DMS79 (cell line): ENCODE measurements around the gene GPR32.
"Not testable (repeated sequence)": the region's sequence is repeated elsewhere in the genome, so short reads cannot be mapped to it uniquely, and the experiment has no call there.

ENCODE experiments used
- DNase-seq: peaks from one replicate; lab custom pipeline; 2025; lab: John Stamatoyannopoulos, UW

Gene GPR32

DNA sequence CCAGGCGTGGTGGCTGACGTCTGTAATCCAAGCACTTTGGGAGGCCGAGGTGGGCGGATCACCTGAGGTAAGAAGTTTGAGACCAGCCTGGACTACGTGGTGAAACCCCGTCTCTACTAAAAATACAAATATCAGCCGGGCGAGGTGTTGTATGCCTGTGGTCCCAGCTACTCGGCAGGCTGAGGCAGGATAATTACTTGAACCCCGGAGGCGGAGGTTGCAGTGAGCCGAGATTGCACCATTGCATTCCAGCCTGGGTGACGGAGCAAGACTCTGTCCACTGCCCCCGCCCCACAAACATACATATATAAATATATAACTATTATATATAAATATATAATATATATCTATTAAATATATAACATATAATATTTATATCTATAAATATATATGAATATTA, 23.1 kb upstream of the GPR32 start:
- not testable (repeated sequence) for DNase-seq

DNA sequence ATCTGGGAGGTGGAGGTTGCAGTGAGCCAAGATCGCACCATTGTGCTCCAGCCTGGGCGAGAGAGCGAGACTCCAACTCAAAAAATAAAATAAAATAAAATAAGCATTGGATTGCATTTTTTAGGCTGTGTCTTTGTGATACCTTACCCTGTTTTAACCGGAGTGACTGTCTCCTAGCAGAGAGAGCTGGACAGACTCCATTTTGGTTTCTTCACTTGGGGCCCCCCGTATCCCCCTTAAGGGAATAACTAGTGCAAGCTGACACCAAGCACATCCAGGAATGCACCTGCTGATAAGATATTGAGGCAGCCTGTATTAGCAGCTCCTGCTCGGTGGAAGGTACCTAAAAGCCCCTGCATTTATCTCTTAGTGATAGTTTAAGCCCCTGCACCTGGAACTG, 20.8 kb upstream of the GPR32 start:
- DNase-seq: no peak

GRCh38 chr19:50750010-50750409, 20.3 kb upstream of the GPR32 start:
- DNase-seq: no peak

- DNase-seq: no peak
Observed at GRCh38 chr19:50753879-50754278, 16.4 kb upstream of the GPR32 start.

DNA sequence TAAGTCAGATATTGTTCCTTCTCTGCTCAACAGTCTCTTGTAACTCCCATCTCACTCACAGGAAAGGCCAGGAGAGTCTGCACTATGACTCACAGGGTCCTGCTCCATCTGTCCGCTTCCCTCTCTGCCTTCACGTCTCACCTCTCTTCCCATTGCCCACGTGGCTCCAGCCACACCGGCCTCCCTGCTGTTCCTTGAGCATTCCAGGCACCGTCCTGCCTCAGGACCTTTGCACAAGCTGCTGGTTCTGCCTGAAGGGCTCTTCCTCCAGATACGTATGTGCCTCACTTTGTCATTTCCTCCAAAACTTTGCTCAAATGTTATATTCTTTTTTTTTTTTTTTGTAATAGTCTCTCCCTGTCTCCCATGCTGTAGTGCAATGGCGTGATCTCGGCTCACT, 14.0 kb upstream of the GPR32 start:
- not testable (repeated sequence) for DNase-seq

DNA sequence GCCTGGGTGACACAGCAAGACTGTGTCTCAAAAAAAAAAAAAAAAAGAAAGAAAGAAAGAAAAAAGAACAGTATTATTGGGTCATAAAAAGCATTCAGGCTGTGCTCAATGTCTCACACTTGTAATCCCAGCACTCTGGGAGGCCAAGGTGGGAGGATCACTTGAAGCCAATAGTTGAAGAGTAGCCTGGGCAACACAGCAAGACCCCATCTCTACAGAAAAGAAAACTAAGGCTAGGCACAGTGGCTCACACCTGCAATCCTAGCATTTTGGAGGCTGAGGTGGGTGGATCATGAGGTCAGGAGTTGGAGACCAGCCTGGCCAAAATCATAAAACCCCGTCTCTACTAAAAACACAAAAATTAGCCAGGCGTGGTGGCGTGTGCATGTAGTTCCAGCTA, 12.6 kb upstream of the GPR32 start:
- DNase-seq: not testable (repeated sequence)

DNA sequence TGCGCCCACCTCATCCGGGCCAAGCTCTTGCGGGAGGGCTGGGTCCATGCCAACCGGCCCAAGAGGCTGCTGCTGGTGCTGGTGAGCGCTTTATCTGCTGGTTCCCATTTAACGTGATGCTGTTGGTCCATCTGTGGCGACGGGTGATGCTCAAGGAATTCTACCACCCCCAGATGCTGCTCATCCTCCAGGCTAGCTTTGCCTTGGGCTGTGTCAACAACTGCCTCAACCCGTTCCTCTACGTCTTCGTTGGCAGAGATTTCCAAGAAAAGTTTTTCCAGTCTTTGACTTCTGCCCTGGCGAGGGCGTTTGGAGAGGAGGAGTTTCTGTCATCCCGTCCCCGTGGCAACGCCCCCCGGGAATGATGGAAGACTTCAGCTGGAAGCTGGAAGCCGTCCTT, 11.2 kb upstream of the GPR32 start:
- not testable (repeated sequence) for DNase-seq

DNA sequence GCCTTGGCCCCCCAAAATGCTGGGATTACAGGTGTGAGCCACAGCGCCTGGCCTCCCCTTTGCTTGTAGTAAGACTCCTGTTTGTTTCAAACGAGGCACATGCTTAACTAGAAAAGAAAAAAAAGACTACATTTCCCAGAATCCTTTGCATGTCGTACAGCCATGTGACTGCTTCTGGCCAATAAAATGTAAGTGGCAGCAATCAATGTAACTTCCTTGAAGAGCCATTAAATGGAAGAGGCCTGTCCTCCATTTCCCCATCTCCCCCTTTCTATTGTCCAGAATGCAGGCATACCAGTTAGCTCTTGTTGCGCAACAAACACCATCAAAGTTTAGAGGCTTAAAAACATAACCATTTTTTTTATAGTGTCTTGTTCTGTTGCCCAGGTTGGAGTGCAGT, 10.4 kb upstream of the GPR32 start:
- no peak for DNase-seq

- not testable (repeated sequence) for DNase-seq
Observed at GRCh38 chr19:50761501-50761900, 8.8 kb upstream of the GPR32 start.

- not testable (repeated sequence) for DNase-seq
Observed at GRCh38 chr19:50763521-50763920, 6.7 kb upstream of the GPR32 start.

DNA sequence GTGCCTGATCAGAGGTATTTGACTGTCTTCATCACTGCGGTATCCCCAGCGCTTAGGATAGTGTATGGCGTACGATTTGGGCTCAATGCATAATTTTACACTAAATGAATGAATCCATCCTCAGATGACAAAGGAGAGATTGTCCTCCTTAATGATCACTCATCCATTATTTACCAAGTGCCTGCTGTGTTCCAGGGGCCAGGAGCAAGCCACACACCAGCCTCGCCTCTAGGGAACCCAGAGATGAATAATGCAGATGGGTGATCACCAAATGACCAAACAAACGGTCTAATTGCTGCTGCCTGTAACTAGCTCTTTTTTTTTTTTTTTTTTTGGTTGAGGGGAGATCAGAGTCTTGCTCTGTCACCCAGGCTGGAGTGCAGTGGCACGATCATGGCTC, 5.9 kb upstream of the GPR32 start:
- DNase-seq: no peak

DNA sequence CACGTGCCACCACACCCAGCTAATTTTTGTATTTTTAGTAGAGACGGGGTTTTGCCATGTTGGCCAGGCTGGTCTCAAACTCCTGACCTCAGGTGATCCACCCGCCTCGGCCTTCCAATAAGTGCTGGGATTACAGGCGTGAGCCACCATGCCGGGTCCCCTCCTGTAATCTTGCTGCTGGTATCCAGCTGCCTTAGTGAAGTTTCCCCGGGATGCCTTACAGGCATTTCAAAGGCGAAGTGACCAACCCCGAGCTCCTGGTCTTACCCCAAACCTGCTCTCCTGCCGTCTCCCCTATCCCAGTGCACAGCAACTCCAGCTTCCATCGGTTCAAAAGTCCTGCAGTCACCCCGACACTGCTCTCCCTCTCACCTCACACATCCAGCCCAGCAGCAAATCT, 3.5 kb upstream of the GPR32 start:
- DNase-seq: not testable (repeated sequence)

- not testable (repeated sequence) for DNase-seq
Observed at GRCh38 chr19:50767263-50767662, 3.0 kb upstream of the GPR32 start.

GRCh38 chr19:50768277-50768676, 2.0 kb upstream of the GPR32 start:
- DNase-seq: no peak

DNA sequence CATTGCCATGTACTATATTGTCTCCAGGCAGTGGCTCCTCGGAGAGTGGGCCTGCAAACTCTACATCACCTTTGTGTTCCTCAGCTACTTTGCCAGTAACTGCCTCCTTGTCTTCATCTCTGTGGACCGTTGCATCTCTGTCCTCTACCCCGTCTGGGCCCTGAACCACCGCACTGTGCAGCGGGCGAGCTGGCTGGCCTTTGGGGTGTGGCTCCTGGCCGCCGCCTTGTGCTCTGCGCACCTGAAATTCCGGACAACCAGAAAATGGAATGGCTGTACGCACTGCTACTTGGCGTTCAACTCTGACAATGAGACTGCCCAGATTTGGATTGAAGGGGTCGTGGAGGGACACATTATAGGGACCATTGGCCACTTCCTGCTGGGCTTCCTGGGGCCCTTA, 624 bp downstream of the GPR32 start:
- DNase-seq: no peak

DNA sequence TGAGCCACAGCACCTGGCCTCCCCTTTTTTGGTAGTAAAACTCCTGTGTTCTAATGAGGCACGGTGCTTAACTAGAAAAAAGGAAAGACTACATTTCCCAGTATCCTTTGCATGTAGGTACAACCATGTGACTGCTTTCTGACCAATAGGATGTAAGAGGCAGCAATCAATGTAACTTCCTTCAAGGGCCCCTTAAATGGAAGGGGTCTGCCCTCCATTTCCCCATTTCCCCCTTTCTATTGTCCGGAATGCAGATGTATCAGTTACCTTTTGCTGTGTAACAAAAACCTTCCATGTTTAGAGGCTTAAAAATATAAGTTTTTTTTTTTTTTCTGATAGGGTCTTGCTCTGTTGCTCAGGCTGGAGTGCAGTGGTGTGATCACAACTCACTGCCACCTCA, 2.2 kb downstream of the GPR32 start:
- no peak for DNase-seq

- not testable (repeated sequence) for DNase-seq
Observed at GRCh38 chr19:50772912-50773311, 2.6 kb downstream of the GPR32 start.

DNA sequence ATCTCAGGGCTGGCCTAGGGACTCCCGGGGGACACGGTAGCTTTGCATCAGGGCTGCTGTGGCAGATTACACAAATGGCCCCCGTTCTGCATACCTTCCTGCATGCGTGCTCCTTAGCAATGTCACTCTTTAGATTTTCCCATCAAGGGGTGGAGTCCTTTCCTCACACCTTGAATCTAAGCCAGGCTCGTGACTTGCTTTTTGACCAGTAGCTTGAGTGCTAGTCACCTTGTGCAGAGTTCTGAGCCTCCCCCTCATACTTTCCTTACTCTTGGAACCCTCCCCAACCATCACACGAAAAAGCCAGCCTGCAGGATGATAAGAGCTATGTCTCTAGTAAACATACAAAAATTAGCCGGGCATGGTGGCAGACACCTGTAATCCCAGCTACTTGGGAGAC, 3.2 kb downstream of the GPR32 start:
- DNase-seq: not testable (repeated sequence)

DNA sequence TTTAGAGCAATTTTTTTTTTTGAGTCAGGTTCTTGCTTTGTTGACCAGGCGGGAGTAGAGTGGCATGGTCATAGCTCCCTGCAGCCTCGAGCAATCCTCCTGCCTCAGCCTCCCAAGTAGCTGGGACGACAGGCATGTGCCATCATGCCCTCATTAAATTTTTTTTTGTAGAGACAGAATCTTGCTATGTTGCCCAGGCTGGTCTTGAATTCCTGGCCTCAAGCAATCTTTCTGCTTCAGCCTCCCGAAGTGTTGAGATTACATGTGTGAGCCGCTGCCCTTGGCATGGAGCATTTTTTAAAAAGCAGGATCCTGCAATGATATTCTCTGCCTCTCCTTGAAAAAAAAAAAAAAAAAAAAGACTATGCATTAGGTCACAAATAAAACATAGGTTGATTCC, 5.9 kb downstream of the GPR32 start:
- no peak for DNase-seq

DNA sequence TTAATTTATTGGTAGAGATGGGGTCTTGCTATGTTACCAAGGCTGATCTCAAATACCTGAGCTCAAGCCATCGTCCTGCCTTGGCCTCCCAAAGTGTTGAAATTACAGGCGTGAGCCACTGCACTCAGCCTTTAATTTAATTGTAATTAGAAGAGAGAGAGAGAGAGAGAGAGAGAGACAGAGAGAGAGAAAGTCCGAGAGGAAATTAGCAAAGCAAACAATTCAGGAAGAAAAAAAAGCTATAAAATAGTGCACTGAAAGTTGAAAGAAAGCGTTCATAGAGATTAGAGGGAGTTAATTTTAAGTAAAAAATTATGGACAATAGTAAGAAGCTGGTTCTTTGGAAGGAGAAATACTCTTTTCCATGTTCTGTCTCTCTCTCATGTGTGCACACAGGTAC, 7.0 kb downstream of the GPR32 start:
- no peak for DNase-seq

DNA sequence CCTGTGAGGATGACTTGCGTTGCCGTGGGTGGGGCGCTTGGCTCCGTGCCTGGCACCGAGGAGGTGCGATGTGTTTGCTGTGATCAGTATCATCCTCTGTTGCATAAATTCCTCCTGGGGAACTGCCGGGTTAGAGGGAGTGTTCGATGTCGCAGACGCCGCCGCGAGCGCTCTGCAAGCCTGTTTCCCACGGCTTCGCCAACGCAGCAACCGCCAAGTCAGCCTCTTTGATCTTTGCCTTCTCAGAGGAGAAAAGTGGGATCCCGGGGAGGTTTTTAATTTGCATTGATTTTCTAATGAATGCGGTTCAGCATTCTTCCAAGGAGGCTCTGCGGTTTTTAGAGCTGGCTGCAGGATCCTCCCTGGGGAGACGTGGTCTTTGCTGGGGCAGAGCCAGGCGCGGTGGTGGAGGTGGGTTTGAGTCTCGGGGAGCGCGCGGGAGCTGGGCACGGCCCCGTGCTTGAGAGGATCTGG, 7.6 kb downstream of the GPR32 start:
- peak; percentile 3 for DNase-seq

DNA sequence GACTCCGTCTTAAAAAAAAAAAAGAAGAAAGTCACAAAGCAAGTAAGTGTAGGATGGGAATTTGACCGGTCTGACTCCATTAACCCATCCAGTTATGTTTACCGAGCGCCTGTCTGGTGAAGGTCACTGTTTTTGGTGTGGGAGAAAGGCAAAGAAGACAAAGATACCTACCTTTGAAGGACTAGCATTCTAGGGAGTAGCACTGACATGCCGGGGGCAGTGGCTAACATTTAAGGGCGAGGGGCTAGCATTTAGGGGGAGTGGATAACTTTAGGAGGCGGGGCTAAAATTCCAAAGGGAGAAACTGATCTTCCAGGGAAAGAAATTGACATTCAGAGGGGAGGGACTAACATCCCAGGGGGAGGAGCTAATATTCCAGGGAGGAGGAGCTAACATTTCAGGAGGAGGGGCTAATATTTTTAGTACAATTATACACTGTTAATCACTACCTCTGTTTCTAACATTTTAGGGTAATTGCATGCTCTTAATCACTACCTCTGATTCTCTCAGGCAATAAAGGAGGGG, 8.7 kb downstream of the GPR32 start:
- DNase-seq: no peak

DNA sequence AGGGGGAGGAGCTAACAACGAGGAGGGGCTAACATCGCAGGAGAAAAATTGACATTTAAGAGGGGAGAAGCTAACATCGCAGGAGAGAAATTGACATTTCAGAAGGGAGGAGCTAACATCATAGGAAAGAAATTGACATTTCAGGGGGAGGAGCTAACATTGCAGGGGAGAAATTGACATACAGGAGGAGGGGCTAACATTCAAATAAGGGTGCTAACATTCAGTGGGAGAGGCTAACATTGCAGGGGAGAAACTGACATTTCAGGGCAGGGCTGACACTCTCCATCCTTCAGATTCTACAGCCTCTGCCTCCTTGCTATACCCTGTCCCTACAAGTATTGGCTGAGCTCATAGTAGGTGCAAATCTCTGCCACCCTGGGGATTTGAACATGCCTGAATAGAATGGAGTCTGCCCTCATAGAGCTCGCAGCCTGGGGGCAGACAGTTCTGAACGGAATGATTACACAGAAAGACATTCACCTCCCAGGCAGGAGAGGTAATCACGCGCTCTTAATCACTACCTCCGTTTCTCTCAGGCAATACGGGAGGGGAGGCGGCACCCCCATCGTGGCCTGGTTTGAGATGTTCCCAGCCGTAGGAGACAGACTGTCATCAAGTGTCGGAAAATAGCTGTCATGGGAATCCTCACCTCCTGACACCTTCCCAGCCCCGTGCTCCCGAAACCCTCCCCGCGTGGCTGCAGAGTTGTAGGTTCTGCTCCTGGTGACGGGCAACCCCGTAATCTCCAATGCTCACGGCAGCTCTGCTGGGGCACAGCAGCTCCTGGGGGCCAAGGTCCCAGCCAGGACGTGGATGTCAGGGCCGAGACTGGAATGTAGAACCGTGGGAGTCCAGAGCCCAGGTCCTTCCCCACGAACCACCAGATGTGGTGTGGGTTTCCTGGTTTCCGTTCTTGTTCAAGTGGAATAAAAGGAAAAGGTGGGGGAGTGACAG, 9.5 kb downstream of the GPR32 start:
- no peak for DNase-seq
